GM18507 (cell line): ENCODE results near the gene OR10K2.
"Not testable (repeated sequence)": the region's sequence is repeated elsewhere in the genome, so short reads cannot be mapped to it uniquely, and the experiment has no call there.

ENCODE experiments used
- DNase-seq: peaks from one replicate; pipeline ENCODE4 v3.0.0; 2011; ENCODE audit warnings: low read depth; ENCODE audit not compliant: insufficient read length; ENCODE audit errors: extremely low spot score
- FAIRE-seq: peaks from 2 replicates; lab custom pipeline; 2011; peaks lifted over from hg19 to GRCh38; lab: Jason Lieb, UNC

The OR10K2 gene

GRCh38 chr1:158374860-158375259, 51.2 kb downstream of the OR10K2 start:
- DNase-seq (no peak), FAIRE-seq (no peak)

- not testable (repeated sequence) for FAIRE-seq, DNase-seq
Observed at GRCh38 chr1:158374101-158374500, 51.9 kb downstream of the OR10K2 start.

- peak; percentile 64 for FAIRE-seq
- DNase-seq: no peak
Observed at GRCh38 chr1:158371188-158371953, 54.7 kb downstream of the OR10K2 start.
